Kidney glomerular epithelial cell (primary cell): ENCODE measurements around the gene LRRC45.

Source experiments
- DNase-seq: peaks from one replicate; lab custom pipeline; 2025; lab: John Stamatoyannopoulos, UW

The LRRC45 gene

GRCh38 chr17:82063424-82064415, 40.6 kb downstream of the LRRC45 start:
- DNase-seq: no peak

- no peak for DNase-seq
These were observed 41.5 kb downstream of the LRRC45 start for GRCh38 chr17:82064433-82065192.

GRCh38 chr17:82065193-82065637, 42.1 kb downstream of the LRRC45 start:
- DNase-seq: no peak

- DNase-seq: no peak
These were observed 42.7 kb downstream of the LRRC45 start, which contains the start of gene DUS1L for GRCh38 chr17:82065638-82066303. DUS1L (minus strand) TSS chr17:82065804; CDS start chr17:82065059, 745 bp downstream.

- no peak for DNase-seq
These were observed 47.5 kb downstream of the LRRC45 start for GRCh38 chr17:82070611-82071010.

- DNase-seq: no peak
These were observed 49.7 kb downstream of the LRRC45 start for GRCh38 chr17:82072827-82073226.

- DNase-seq: no peak
These were observed 50.3 kb downstream of the LRRC45 start for GRCh38 chr17:82073446-82073845.

GRCh38 chr17:82076018-82076784, 53.1 kb downstream of the LRRC45 start:
- DNase-seq: no peak

GRCh38 chr17:82076785-82077591, 53.9 kb downstream of the LRRC45 start:
- no peak for DNase-seq

- no peak for DNase-seq
These were observed 54.7 kb downstream of the LRRC45 start for GRCh38 chr17:82077617-82078358.

- no peak for DNase-seq
These were observed 55.3 kb downstream of the LRRC45 start for GRCh38 chr17:82078433-82078832.

- no peak for DNase-seq
These were observed 56.0 kb downstream of the LRRC45 start for GRCh38 chr17:82079001-82079677.

- DNase-seq: no peak
These were observed 57.1 kb downstream of the LRRC45 start for GRCh38 chr17:82080048-82080788.
